GM12878 (cell line): ENCODE results near the gene KAT14. TPM values are rescaled to one million over a fixed set of nuclear protein-coding genes. Genes with fewer than 3 reads are reported as not detected.
"Not testable (repeated sequence)": the region's sequence is repeated elsewhere in the genome, so short reads cannot be mapped to it uniquely, and the experiment has no call there.

Experiments used
- ATAC-seq: fragments of 200-7000 bp; cut with Tn5 transposase; 3 replicates; pipeline ENCODE4 v1.9.1; 2020; ENCODE audit warnings: mild to moderate bottlenecking, moderate library complexity
- BruUV-seq: library from RNA; stranded (reverse); fragments of 400-500 nt; replicated peaks from 2 replicates; lab custom pipeline; 2021; lab: Mats Ljungman, UMichigan
- CTCF ChIA-PET: fragments of 300-600 bp; sonication (Branson Sonifier 250); formaldehyde crosslinking; extraction: SDS; loops from one replicate; lab custom pipeline; 2021; ENCODE audit warnings: inconsistent platforms; lab: Yijun Ruan, JAX
- POLR2A ChIA-PET: fragments of 350-600 bp; formaldehyde crosslinking; extraction: SDS; loops from one replicate; lab custom pipeline; 2021; ENCODE audit warnings: inconsistent platforms; lab: Charles Lee
- RAD21 ChIA-PET: fragments of 300-600 bp; sonication (Branson Sonifier 250); formaldehyde crosslinking; loops from one replicate; lab custom pipeline; 2023; ENCODE audit warnings: antibody characterized with exemption; ENCODE audit not compliant: unreplicated experiment; lab: Charles Lee
- SMC1A ChIA-PET: fragments of 300-600 bp; sonication (Branson Sonifier 250); formaldehyde crosslinking; loops from one replicate; lab custom pipeline; 2023; ENCODE audit not compliant: unreplicated experiment, uncharacterized antibody; lab: Charles Lee
- DNase-seq: peaks from one replicate; pipeline ENCODE4 v3.0.0-alpha.2; 2011; ENCODE audit warnings: low read depth, low spot score
- FAIRE-seq: peaks from 3 replicates; lab custom pipeline; 2011; peaks lifted over from hg19 to GRCh38; lab: Jason Lieb, UNC
- H2AFZ ChIP-seq: 2 replicates; pipeline ENCODE4 v1.6.0; 2011; ENCODE audit warnings: low read depth, low read length, control low read depth; ENCODE audit not compliant: control insufficient read depth
- H3K27ac ChIP-seq: 2 replicates; pipeline ENCODE4 v1.5.1; 2011; ENCODE audit warnings: control low read depth; ENCODE audit not compliant: control insufficient read depth, insufficient read depth
- H3K27me3 ChIP-seq, 2 experiments: replicated peaks in 1 of 2; 2 replicates each; pipeline versions ENCODE4 v1.6.0 to v1.6.1; 2011; ENCODE audit warnings: low read length in 1 of 2; ENCODE audit not compliant: control insufficient read depth in 2 of 2, insufficient read depth in 2 of 2
- H3K36me3 ChIP-seq, 2 experiments: 2 replicates each; pipeline ENCODE4 v1.5.1; 2011; ENCODE audit warnings: low read length in 1 of 2; ENCODE audit not compliant: control insufficient read depth in 2 of 2, insufficient read depth in 2 of 2
- H3K4me1 ChIP-seq: 2 replicates; pipeline ENCODE4 v1.6.1; 2011; ENCODE audit warnings: mild to moderate bottlenecking, low read length, moderate library complexity, mixed read lengths; ENCODE audit not compliant: control insufficient read depth, insufficient read depth
- H3K4me2 ChIP-seq: 2 replicates; pipeline ENCODE4 v1.6.0; 2011; ENCODE audit warnings: control low read depth; ENCODE audit not compliant: control insufficient read depth, insufficient read depth
- H3K4me3 ChIP-seq: fragments of 200-600 bp; sonication (generic); 2 replicates; pipeline ENCODE4 v1.5.1; 2016
- H3K79me2 ChIP-seq: 2 replicates; pipeline ENCODE4 v1.6.0; 2011; ENCODE audit warnings: low read length; ENCODE audit not compliant: control insufficient read depth, insufficient read depth
- H3K9ac ChIP-seq: 2 replicates; pipeline ENCODE4 v1.8.0; 2011; ENCODE audit warnings: low read length, control low read depth, mixed read lengths; ENCODE audit not compliant: control insufficient read depth, insufficient read depth
- H3K9me3 ChIP-seq: replicated peaks from 3 replicates; pipeline ENCODE4 v1.5.1; 2011; ENCODE audit warnings: mild to moderate bottlenecking, low read length; ENCODE audit not compliant: control insufficient read depth, insufficient read depth
- H4K20me1 ChIP-seq: 2 replicates; pipeline ENCODE4 v1.6.0; 2011; ENCODE audit not compliant: control insufficient read depth, insufficient read depth
- ASH2L ChIP-seq: fragments of 300-600, 200-600 bp; sonication (generic); IDR thresholded peaks from 2 replicates; pipeline ENCODE4 v1.6.1; 2017; ENCODE audit warnings: low read depth, mild to moderate bottlenecking, borderline replicate concordance
- ATF2 ChIP-seq: IDR thresholded peaks from 2 replicates; pipeline ENCODE4 v1.6.1; 2012; ENCODE audit warnings: low read length, inconsistent platforms
- BCL3 ChIP-seq: IDR thresholded peaks from 2 replicates; pipeline ENCODE4 v1.6.1; 2011; ENCODE audit warnings: borderline replicate concordance, low read depth, mild to moderate bottlenecking, moderate library complexity, low read length; ENCODE audit not compliant: insufficient read depth, poor library complexity, severe bottlenecking
- CHD1 ChIP-seq: IDR thresholded peaks from 2 replicates; pipeline ENCODE4 v1.6.1; 2012; ENCODE audit warnings: low read depth, low read length, improper control_type of control experiment
- FOS ChIP-seq: IDR thresholded peaks from 3 replicates; pipeline ENCODE4 v1.6.1; 2011; ENCODE audit warnings: borderline replicate concordance; ENCODE audit not compliant: insufficient read length; ENCODE audit errors: extremely low read depth
- FOXK2 ChIP-seq: fragments of 450-650 bp; IDR thresholded peaks from 2 replicates; pipeline ENCODE4 v1.6.1; 2017; ENCODE audit warnings: mild to moderate bottlenecking, moderate library complexity
- GABPA ChIP-seq: IDR thresholded peaks from 2 replicates; pipeline ENCODE4 v1.6.1; 2014; ENCODE audit warnings: antibody characterized with exemption, low read depth, mild to moderate bottlenecking, inconsistent platforms
- IRF4 ChIP-seq: IDR thresholded peaks from 2 replicates; pipeline ENCODE4 v1.6.1; 2011; ENCODE audit warnings: low read depth, low read length
- JUND ChIP-seq: IDR thresholded peaks from 2 replicates; pipeline ENCODE4 v1.6.1; 2012; ENCODE audit warnings: low read depth, mild to moderate bottlenecking, low read length, improper control_type of control experiment, moderate library complexity
- MAX ChIP-seq: IDR thresholded peaks from 2 replicates; pipeline ENCODE4 v1.6.1; 2012; ENCODE audit warnings: low read depth, low read length, improper control_type of control experiment
- NBN ChIP-seq: fragments of 450-650 bp; IDR thresholded peaks from 2 replicates; pipeline ENCODE4 v1.6.1; 2016
- POLR2A ChIP-seq: IDR thresholded peaks from 2 replicates; pipeline ENCODE4 v1.6.1; 2011; ENCODE audit warnings: low read depth, mild to moderate bottlenecking, low read length
- POLR2AphosphoS5 ChIP-seq: IDR thresholded peaks from 2 replicates; pipeline ENCODE4 v1.6.1; 2011; ENCODE audit warnings: mild to moderate bottlenecking, low read length, inconsistent platforms
- SUZ12 ChIP-seq: fragments of 200-600 bp; sonication (generic); IDR thresholded peaks from one replicate; pipeline ENCODE4 v1.6.1; 2018; ENCODE audit warnings: antibody characterized with exemption, mild to moderate bottlenecking; ENCODE audit not compliant: unreplicated experiment
- TCF7 ChIP-seq: IDR thresholded peaks from 2 replicates; pipeline ENCODE4 v1.6.1; 2014; ENCODE audit warnings: antibody characterized with exemption, borderline replicate concordance
- ZNF207 ChIP-seq: fragments of 450-650 bp; IDR thresholded peaks from 2 replicates; pipeline ENCODE4 v1.6.1; 2014; ENCODE audit warnings: antibody characterized with exemption, mild to moderate bottlenecking, borderline replicate concordance
- ZNF24 ChIP-seq: fragments of 450-650 bp; IDR thresholded peaks from 2 replicates; pipeline ENCODE4 v1.6.1; 2017; ENCODE audit warnings: antibody characterized with exemption, mild to moderate bottlenecking
- ZNF384 ChIP-seq: IDR thresholded peaks from 2 replicates; pipeline ENCODE4 v1.6.1; 2012; ENCODE audit warnings: low read depth, mild to moderate bottlenecking, low read length, improper control_type of control experiment, borderline replicate concordance
- WGBS: methylation state at CpG from one replicate; pipeline ENCODE4 v1.1.6; 2016; ENCODE audit warnings: low lambda C conversion rate; ENCODE audit not compliant: insufficient replicate concordance, insufficient coverage; ENCODE audit errors: missing lambda C conversion rate; 5-methylcytosine and 5-hydroxymethylcytosine counted together
- in situ Hi-C: fragments of 300-500 bp; cut with MboI; formaldehyde crosslinking; loops from 9 replicates; pipeline ENCODE4 v1.14.3; 2018; ENCODE audit warnings: mixed read lengths
- intact Hi-C: fragments of 100-400 bp; cut with micrococcal nuclease; formaldehyde crosslinking; loops from one replicate; pipeline ENCODE4 v1.14.2; 2022; ENCODE audit not compliant: unreplicated experiment
- polyA plus RNA-seq, 11 experiments: library from polyadenylated mRNA; depleted of rRNA in 4 of 11; unstranded in 6 of 11; stranded (reverse) in 5 of 11; fragments of >200 nt; fragmentation: Nextera tagmentation in 4 of 11; fragmentation: Illumina TruSeq in 1 of 11; extraction: Ambion mirVana in 4 of 11; extraction: Trizol in 1 of 11; gene quantifications; 1 replicate in 1 of 11; 2 replicates in 10 of 11; pipeline versions ENCODE4 v1.2.1 to v1.2.3, GENCODE V29; 2011 to 2016; ENCODE audit warnings: inconsistent platforms in 2 of 11, missing spikeins in 2 of 11, low read depth in 1 of 11
- total RNA-seq, 4 experiments: library from RNA; depleted of rRNA in 3 of 4; stranded (reverse); fragments of >200 nt in 3 of 4; fragmentation: Illumina TruSeq in 1 of 4; extraction: Trizol in 1 of 4; gene quantifications; 2 replicates each; pipeline versions ENCODE4 v1.2.1 to v1.2.3, GENCODE V29; 2013 to 2021

Gene KAT14
- total and polyA plus RNA-seq, 10 of the 15 experiments (the other 5 are each of a cell fraction or from before 2014, with no cell fraction given): 4.0 to 19.9 (median 13.9) TPM

GRCh38 chr20:18191306-18191705, 53.6 kb downstream of the KAT14 start:
- FAIRE-seq: no peak

GRCh38 chr20:18194461-18194860, 56.8 kb downstream of the KAT14 start:
- RAD21 ChIA-PET, H2AFZ ChIP-seq, BruUV-seq, POLR2A ChIA-PET, H3K79me2 ChIP-seq, intact Hi-C loops, in situ Hi-C loops, H3K4me3 ChIP-seq, H3K9ac ChIP-seq, H3K4me2 ChIP-seq, FAIRE-seq, H3K4me1 ChIP-seq, H3K36me3 ChIP-seq, H3K9me3 ChIP-seq, CTCF ChIA-PET, SMC1A ChIA-PET, H3K27me3 ChIP-seq, H4K20me1 ChIP-seq, H3K27ac ChIP-seq, ATAC-seq, DNase-seq: not testable (repeated sequence)
- 84% methylated on average over 16 of the region's 35 CpGs for WGBS

More at GRCh38 chr20:18191306-18191705, 53.6 kb downstream of the KAT14 start:
- Histone ChIP-seq H3K4me1 (no peaks in the 10 kb centered on the region), H3K9me3 (no peaks in the 10 kb centered on the region), H3K27ac (no peak overlapping the region), H3K79me2 (no peaks in the 10 kb centered on the region), H2AFZ (no peak overlapping the region), H4K20me1 (no peaks in the 10 kb centered on the region), H3K9ac (no peak overlapping the region), H3K36me3 (peaks cover 0 to 5% of the 10 kb centered on the region in 2 experiments; a peak in 3 of 4 replicates), H3K27me3 (no peaks in the 10 kb centered on the region), H3K4me2 (no peak overlapping the region), H3K4me3 (no peak overlapping the region)
- intact Hi-C loops (no loop called here), in situ Hi-C loops (no loop called here)
- DNase-seq (no peak), ATAC-seq (no peak)
- CTCF ChIA-PET: interaction anchor here (1.4 kb wide), 1 partner anchor 21 kb away, joined by 3 read pairs; no protein-coding TSS in a partner anchor
- TF ChIP-seq GABPA (no peak), CHD1 (no peak), IRF4 (no peak), BCL3 (no peak), POLR2A (no peak), MAX (no peak), JUND (no peak), FOXK2 (no peak), ASH2L (no peak), SUZ12 (no peak), ATF2 (no peak), TCF7 (no peak), FOS (no peak), ZNF384 (no peak), NBN (no peak), ZNF24 (no peak), ZNF207 (no peak), POLR2AphosphoS5 (no peak)
- RAD21 ChIA-PET: no interaction called here
- SMC1A ChIA-PET: no interaction called here
- 0% methylated on average over 1 of the region's 1 CpG for WGBS
- no TSS peak for BruUV-seq
- POLR2A ChIA-PET: no interaction called here
